H7 (cell line): ENCODE results near the gene NTN3. TPM values are rescaled to one million over a fixed set of nuclear protein-coding genes. Genes with fewer than 3 reads are reported as not detected.
"Not testable (repeated sequence)": the region's sequence is repeated elsewhere in the genome, so short reads cannot be mapped to it uniquely, and the experiment has no call there.

ENCODE experiments used
- DNase-seq: peaks from one replicate; pipeline ENCODE4 v3.0.0; 2012
- H3K27me3 ChIP-seq: 2 replicates; pipeline ENCODE4 v1.6.0; 2011; ENCODE audit warnings: mild to moderate bottlenecking, low read length; ENCODE audit not compliant: control insufficient read depth, insufficient read depth
- H3K36me3 ChIP-seq: replicated peaks from 2 replicates; pipeline ENCODE4 v1.5.1; 2011; ENCODE audit warnings: low read length; ENCODE audit not compliant: control insufficient read depth, insufficient read depth
- H3K4me3 ChIP-seq: 2 replicates; pipeline ENCODE4 v1.5.1; 2011; ENCODE audit warnings: low read depth, mild to moderate bottlenecking, control low read depth, low read length, moderate library complexity; ENCODE audit not compliant: insufficient read depth
- total RNA-seq: library from RNA; depleted of rRNA; stranded (reverse); fragments of >200 nt; shearing (Covaris generic); gene quantifications from 2 replicates; pipeline ENCODE4 v1.2.3, GENCODE V29; 2014

The NTN3 gene
- total RNA-seq, 1 experiment from 2014 or later, result 0.73 TPM

DNA sequence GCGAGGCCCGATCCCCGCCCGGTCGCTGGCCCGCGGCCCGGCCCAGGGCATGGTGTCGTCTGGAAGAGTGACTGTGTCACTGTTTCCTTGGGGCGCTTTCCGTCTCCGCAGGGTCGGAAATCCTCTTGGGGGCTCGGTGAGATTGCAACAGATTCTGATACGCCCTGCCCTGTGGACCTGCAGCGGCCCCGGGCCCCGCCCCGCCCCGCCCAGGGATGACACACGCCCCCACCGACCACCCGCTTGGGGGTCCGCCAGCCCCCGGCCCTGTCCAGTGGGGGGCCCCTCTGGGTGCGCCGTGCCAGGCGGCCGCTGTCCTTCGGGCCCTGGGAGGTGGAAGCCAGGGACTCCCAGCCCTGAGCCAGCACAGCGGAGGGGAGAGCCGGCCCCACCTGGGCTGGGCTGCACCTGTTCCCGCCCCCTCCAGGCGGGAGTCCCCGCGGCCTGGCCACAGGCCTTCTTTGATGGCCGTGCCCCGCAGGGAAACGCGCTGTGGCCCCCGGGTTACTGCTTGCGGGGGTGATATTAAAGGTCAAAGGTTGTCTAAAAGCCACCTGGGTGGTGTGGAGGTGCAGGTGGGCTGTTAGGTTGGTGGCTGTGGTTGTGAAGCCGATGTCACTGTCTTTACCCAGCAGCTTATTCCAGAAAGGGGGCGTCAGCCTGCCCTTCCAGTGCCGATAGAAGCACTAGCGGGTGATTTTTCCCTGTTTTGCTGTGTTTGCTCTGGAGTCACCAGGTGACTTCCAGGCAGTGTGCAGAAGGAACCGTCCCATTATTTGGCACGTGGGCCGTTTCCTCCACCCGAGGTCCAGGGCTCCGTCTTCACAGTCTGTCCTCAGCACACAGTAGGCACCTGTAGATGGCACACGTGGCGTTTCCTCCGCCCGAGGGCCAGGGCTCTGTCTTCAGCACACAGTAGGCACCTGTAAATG lies 4.6 kb downstream of the NTN3 start:
- peak overlapping the region; percentile 63 for H3K4me3 ChIP-seq
- peaks cover 33% of the 10 kb centered on the region for H3K27me3 ChIP-seq
- no peaks in the 10 kb centered on the region for H3K36me3 ChIP-seq
- DNase-seq, result peak; percentile 95

DNA sequence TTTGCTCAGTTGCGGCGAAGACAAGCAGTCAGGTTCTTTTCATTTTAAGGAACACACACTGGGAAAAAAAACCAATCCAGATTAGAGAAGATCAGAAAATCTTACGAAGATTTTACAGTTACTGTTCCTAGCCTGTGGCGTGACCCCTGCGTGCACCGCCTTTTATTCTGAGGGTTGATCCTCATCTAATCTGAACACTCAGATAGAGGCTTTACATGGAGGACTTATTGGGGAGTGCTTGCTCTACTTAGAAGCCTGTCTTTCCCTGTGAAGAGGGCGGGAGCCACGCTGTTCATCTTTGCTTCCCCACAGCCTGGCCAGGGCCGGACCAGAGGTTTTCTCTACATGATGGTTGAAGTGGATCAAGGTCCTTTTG lies 5.2 kb downstream of the NTN3 start:
- no peak overlapping the region for H3K4me3 ChIP-seq
- DNase-seq, result no peak
- peaks cover 29% of the 10 kb centered on the region for H3K27me3 ChIP-seq
- H3K36me3 ChIP-seq, result no peaks in the 10 kb centered on the region

DNA sequence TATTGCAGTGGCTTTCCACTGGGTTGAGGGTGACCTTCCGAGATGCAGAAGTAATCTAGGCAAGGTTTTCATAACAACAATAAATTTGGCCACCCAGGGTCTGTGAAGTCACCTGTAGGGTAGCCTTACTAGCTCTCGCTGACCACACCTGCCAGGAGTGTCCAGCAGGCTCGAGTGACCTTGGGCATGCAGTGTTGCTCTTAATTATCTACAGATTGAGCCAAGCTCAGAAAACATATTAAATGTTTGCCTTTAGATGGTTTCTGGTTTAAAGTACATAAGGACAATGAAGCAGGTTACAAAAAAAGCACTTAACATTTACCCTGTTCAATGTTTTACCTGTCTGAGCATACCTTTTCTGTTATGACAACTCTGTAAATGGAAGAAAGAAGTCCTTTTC lies 5.6 kb downstream of the NTN3 start:
- no peak for DNase-seq
- Histone ChIP-seq H3K36me3 (no peaks in the 10 kb centered on the region), H3K4me3 (no peak overlapping the region), H3K27me3 (peaks cover 25% of the 10 kb centered on the region)

DNA sequence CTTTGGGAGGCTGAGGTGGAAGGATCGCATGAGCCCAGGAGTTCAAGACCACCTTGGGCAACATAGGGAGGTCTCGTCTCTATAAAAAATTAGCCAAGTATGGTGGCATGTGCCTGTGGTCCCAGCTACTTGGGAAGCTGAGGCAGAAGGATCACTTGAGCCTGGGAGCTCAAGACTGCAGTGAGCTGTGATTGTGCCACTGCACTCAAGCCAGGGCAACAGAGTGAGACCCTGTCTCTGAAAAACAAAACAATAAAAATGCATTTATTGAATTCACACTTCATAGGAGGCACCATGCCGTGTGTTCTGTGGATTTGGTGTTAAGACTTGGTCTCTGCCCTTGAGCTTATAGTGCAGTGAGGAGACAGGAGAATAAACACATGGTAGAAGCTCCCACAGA lies 6.2 kb downstream of the NTN3 start:
- DNase-seq, result no peak
- H3K4me3 ChIP-seq, result no peak overlapping the region
- H3K36me3 ChIP-seq, result no peaks in the 10 kb centered on the region
- H3K27me3 ChIP-seq, result peaks cover 20% of the 10 kb centered on the region

DNA sequence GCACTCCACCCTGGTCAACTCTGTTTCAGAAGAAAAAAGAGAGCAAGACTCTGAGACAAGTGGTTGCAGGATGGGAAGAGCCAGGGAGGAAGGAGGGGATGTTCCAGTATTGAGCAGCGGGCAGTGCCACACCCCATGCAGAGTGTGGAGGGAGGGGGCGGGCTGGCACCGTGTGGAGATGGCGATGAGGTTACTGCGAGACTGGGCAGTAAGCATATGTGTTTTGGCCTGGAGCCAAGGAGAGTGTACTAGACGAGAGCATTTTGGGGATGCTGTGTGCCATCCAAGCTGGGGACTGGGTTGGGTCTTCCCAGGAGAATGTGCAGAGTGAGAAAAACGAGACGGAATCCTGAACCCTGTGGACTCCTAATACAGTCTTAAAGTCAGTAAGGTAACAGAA lies 7.2 kb downstream of the NTN3 start:
- no peaks in the 10 kb centered on the region for H3K36me3 ChIP-seq
- DNase-seq, result no peak
- peaks cover 10% of the 10 kb centered on the region for H3K27me3 ChIP-seq

DNA sequence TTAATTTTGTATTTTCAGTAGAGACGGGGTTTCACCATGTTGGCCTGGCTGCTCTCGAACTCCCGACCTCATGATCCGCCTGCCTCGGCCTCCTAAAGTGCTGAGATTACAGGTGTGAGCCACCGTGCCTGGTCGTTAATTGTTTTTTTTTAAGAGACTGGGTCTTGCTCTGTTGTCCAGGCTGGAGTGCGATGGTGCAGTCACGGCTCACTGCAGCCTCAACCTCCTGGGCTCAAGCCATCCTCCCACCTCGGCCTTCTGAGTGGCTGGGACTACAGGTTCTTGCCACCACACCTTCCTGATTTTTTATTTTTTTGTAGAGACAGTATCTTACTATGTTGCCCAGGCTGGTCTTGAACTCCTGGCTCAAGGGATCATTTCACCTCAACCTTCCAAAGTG lies 8.9 kb downstream of the NTN3 start:
- not testable (repeated sequence) for H3K36me3 ChIP-seq, DNase-seq, H3K4me3 ChIP-seq, H3K27me3 ChIP-seq

More for the DNA sequence above, 7.2 kb downstream of the NTN3 start:
- no peak overlapping the region for H3K4me3 ChIP-seq

DNA sequence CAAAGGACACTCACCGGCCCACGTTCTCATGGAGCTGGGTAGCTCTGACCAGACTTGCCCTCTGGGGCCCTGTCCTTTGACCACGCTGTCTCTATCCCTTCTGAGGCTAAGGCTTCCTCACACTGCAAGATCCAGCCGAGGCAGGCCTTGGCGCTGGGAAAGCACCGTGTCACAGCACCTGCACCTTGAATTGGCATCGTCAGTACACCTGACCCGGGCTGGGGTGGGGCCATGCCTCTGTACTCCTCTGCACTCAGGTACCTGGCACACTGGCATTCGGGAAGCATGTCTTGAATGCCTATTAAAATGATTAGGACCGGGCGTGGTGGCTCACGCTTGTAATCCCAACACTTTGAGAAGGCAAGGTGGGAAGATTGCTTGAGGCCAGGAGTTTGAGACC lies 9.9 kb downstream of the NTN3 start:
- Histone ChIP-seq H3K27me3 (no peaks in the 10 kb centered on the region), H3K36me3 (no peaks in the 10 kb centered on the region), H3K4me3 (no peak overlapping the region)
- no peak for DNase-seq

DNA sequence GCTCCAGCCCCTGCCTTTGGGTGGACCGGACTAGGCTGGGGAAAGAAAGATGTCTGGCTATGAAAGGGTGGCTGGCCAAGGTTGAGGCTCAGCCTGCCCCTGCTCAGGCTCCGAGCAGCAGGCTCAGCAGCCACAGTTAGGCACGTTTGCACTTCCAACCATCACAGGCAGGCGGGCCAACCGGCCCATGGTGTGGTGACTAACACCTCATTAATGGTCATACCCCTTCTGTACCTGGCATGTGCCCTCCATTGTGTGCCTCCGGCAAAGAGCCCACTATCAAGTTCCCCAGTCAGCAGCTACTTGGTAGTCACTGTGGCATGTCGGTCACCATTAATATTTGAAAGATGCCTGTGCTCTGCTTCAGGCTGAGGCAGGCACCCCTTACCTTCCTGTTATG lies 10.6 kb downstream of the NTN3 start:
- Histone ChIP-seq H3K36me3 (no peaks in the 10 kb centered on the region), H3K27me3 (no peaks in the 10 kb centered on the region), H3K4me3 (no peak overlapping the region)
- DNase-seq, result no peak

DNA sequence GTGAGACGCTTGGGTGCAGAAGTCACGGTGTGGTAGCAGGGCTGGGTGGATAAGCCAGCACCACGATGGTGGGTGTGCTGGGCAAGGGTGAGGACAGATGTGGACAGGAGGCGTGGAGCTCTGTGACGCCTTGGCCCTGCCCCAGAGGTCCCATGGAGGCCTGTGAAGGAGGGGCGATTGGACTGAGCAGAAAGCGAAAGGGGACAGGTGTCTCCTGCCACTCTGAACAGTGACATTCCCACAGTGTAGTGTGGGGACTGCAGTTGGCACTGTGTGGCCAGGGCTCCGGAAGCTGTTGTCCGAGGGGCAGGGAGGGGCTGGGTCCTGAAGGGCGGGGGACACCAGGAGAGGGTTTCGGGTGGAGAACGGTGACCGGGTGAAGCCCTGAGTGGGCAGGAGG lies 11.2 kb downstream of the NTN3 start:
- no peaks in the 10 kb centered on the region for H3K36me3 ChIP-seq
- no peak overlapping the region for H3K4me3 ChIP-seq

DNA sequence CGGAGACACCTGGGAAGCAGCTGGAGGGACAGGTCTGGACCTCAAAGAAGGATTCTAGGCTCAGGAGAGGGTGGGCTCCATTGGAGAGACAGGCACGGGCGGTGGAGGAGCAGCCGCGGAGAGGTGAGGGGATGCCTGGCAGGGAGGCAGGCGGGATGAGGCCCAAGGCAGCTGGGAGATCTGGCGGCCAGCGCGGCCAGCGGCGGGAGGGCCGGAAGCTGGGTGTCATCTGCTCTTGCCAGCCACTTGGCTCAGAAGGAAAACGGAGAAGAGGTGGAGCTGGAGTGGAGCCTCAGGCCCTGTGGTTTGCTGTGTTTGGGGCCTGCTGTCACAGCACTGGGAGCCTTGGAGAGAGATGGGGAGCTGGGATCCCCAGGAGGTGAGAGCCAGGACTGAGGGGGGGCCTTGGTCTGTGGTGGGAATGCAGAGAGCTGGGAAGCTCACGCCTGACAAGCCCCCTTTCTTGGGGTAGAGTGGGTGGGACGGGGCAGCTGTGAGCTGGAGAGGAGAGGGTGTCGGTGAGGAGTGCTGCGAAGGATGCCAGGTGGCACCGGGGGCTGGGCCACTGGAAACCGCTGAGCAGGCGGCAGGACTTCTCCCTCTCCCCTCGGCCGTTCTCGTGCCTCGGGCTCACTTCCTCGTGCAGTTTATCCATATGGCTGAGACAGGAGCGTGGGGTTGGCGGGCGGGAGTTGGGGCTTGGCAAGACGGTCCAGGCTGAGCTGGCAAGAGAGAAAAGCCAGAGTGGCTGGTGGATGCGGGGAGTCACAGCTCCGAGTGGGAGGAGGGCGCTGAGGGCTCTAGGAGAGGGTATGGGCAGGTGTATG lies 11.8 kb downstream of the NTN3 start:
- Histone ChIP-seq H3K4me3 (no peak overlapping the region), H3K27me3 (no peaks in the 10 kb centered on the region), H3K36me3 (no peaks in the 10 kb centered on the region)
- DNase-seq, result no peak

More for the DNA sequence above, 11.2 kb downstream of the NTN3 start:
- no peak for DNase-seq
- H3K27me3 ChIP-seq, result no peaks in the 10 kb centered on the region

DNA sequence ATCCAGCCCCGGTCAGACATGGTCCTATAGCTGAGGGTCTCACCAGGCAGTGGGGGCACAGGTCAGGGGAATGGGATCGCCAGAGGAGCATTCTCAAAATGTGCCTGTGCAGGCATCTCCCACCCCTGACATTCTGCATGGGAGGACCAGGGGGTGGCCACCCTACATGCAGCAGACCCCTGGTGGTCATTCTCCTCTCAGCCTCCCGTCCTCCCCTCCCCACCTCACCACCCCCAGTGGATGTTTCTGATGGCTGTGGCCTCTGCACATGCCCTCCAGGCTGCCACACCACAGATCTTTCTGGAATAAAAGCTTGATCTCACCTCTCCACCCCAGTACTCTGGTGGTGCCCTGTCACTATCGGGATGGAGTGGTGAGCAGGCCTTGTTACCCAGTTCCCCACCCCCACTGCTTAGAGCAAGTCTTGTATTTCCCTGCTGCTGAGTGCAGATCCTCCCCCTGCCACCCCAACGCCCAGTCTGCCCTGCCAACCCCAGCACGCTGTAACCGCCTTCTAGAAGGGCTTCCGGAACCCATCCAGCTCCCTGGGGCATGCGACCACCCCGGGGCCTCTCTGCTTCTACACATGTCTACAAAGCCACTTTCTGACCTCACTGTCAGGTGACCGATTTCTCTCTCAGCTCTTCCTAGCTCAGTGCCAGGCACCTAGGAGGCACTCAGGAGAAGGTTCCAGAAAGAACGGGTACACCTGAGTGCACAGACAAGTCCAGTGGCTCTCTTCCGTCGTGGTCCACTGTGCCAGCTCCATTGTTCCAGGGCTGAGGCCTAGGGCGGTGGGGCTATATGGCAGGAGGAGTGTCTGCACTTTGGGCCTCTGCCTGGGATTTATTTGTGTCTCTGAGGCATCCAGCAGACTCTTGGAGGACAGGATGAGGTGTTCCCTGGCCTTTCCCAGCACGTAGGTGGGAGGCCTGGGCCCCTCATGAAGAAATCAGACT lies 13.1 kb downstream of the NTN3 start:
- no peak for DNase-seq
- Histone ChIP-seq H3K4me3 (no peak overlapping the region), H3K27me3 (no peaks in the 10 kb centered on the region), H3K36me3 (no peaks in the 10 kb centered on the region)

DNA sequence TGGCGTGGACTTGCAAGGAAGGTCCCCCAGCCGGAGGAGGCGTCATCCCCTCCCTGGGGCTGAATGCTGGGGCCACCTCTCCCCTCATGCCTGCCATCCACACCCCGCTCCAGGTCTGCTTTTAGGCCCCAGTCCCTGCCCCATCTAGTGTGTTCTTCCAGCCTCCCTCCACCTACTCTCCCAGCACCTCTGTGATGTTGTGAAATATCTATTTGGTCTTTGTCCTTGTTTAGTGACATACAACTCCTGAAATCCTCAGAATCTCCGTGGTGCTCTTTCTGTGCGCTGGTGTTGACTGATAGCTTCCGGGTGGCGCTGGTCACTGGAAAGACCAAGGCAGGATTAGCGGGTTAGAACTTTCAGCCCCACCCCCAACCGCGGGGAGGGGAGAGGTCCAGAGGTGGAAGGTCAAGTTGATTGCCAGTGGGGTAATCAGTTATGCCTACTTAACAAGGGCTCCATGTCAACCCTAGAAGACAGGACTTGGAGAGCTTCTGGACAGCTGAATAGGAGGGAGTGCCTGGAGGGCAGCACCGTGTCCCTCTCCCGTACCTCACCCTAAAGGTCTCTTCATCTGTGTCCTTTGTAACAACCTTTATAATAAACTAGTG lies 13.9 kb downstream of the NTN3 start:
- no peak overlapping the region for H3K4me3 ChIP-seq
- H3K27me3 ChIP-seq, result no peaks in the 10 kb centered on the region
- no peak for DNase-seq
- H3K36me3 ChIP-seq, result no peaks in the 10 kb centered on the region

DNA sequence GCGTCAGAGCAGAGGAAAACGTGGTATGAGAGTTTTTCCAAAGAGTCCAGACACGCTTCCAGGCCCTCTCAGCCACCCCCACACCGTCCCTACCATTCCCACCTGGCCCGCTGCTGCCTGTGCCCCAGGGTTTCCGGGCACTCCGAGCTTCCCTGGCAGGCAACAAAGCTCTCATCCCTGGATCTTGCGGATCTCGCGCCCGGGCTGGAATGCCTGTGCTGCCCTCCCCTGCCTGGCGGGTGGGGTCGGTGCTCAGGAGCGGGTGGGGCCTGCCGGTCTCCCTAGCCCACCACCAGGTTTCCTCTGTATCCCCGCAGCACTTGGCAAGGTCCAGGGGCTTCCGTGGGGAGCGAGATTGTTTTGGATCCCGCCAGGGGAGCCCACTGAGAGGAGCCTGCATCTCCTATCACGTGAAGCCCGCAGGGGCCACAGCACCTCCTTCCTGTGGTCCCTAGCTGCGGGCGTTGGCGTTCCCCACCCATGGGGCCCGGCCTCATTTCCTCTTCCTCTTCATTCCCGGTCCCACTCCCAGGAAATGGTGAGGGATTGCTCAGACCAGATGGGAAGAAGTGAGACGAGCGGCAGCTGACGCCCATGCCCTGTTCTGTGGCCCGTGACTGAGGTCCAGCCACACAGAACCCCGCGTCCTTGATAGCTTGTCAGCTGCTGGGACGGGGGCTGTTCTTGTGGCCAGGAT lies 14.9 kb downstream of the NTN3 start:
- Histone ChIP-seq H3K27me3 (no peaks in the 10 kb centered on the region), H3K36me3 (no peaks in the 10 kb centered on the region), H3K4me3 (no peak overlapping the region)
- no peak for DNase-seq
